ENCODE measurements around the gene ERVFRD-1. TPM values are rescaled to one million over a fixed set of nuclear protein-coding genes. Genes with fewer than 3 reads are reported as not detected.

Gene ERVFRD-1
- total RNA-seq, 5 donors from 2014 or later (not counting 1 experiment from before 2014, with no cell fraction given), result 0.10 TPM; not detected in 4

DNA sequence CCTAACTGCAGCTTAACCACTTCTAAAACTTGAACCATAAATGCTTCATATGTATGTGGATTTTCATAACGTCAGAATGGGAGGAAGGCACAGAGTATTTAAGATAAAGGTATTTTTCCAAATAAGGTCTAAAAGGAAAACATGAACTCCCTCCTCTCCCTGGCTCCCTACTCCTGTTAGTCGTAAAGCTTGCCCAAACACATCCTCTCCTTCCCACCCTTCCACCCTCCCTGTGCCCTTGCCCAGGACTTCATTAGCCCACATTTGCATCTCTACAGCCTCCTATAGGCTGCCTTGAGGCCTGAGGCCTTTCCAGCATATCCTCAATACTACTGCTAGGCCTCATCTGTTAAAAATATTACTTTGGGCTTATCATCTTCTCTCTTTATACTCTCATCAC lies 35.0 kb downstream of the ERVFRD-1 start:
- WGBS (ENCODE audit: insufficient coverage), result 100% methylated on average over 1 of the region's 2 CpGs
- H3K36me3 ChIP-seq (ENCODE audit: control insufficient read depth in 2 of 2, extremely low read depth in 1 of 2, insufficient read depth in 1 of 2, low read length in 1 of 2), result no peaks in the 10 kb centered on the region
- H3K9me3 Mint-ChIP-seq, result no peaks in the 10 kb centered on the region
- H3K27me3 ChIP-seq (replicated peaks in 1 of 2; ENCODE audit: control insufficient read depth in 2 of 2, extremely low read depth in 1 of 2, insufficient read depth in 2 of 2, low read length in 1 of 2), result no peaks in the 10 kb centered on the region
- CTCF ChIA-PET, result interaction anchor here (0.7 to 0.8 kb wide), 2 partner anchors 8 kb away, joined by 3 to 4 read pairs; no protein-coding TSS in a partner anchor
- no peak for DNase-seq
- no peaks in the 10 kb centered on the region for H3K4me1 ChIP-seq (ENCODE audit: control insufficient read depth in 1 of 2, extremely low read depth in 1 of 2, insufficient read depth in 2 of 2, low read length in 2 of 2)
- no peak for ATAC-seq (replicated peaks in 1 of 4)
- H3K4me1 Mint-ChIP-seq, result no peaks in the 10 kb centered on the region
- no peaks in the 10 kb centered on the region for H3K9me3 ChIP-seq
- H3K27ac Mint-ChIP-seq, result no peak overlapping the region
- H3K4me3 ChIP-seq (ENCODE audit: control insufficient read depth in 1 of 2, extremely low read depth in 1 of 2, low read length in 1 of 2), result no peak overlapping the region
- no peak overlapping the region for H3K4me3 Mint-ChIP-seq
- H3K27ac ChIP-seq (ENCODE audit: low read length), result no peak overlapping the region
- POLR2A ChIA-PET, result no interaction called here
- peaks cover 0 to 2% of the 10 kb centered on the region in 2 donors for H3K27me3 Mint-ChIP-seq
- H3K36me3 Mint-ChIP-seq, result no peaks in the 10 kb centered on the region

DNA sequence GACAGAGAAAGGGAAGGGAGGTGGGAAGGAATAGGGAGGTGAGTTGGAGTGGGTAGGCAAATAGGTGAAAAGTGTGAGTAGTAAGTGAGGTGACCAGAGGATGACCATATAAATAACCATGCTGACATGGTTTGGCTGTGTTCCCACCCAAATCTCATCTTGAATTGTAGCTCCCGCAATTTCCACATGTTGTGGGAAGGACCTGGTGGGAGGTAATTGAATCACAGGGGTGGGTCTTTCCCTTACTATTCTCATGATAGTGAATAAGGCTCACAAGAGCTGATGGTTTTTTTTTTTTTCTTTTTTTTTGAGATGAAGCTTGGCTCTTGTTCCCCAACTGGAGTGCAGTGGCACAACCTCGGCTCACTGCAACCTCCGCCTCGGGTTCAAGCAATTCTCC lies 39.4 kb downstream of the ERVFRD-1 start:
- Mint-ChIP-seq H3K4me1 (no peaks in the 10 kb centered on the region), H3K9me3 (no peaks in the 10 kb centered on the region), H3K4me3 (no peak overlapping the region), H3K27me3 (no peaks in the 10 kb centered on the region), H3K36me3 (no peaks in the 10 kb centered on the region), H3K27ac (no peak overlapping the region)
- no peaks in the 10 kb centered on the region for H3K4me1 ChIP-seq (ENCODE audit: control insufficient read depth in 1 of 2, extremely low read depth in 1 of 2, insufficient read depth in 2 of 2, low read length in 2 of 2)
- no peaks in the 10 kb centered on the region for H3K9me3 ChIP-seq
- ATAC-seq (replicated peaks in 1 of 4) (no peak), DNase-seq (no peak)
- no peak overlapping the region for H3K4me3 ChIP-seq (ENCODE audit: control insufficient read depth in 1 of 2, extremely low read depth in 1 of 2, low read length in 1 of 2)
- WGBS (ENCODE audit: insufficient coverage), result 70% methylated on average over 2 of the region's 4 CpGs
- ChIA-PET POLR2A (no interaction called here), CTCF (no interaction called here)
- no peaks in the 10 kb centered on the region for H3K36me3 ChIP-seq (ENCODE audit: control insufficient read depth in 2 of 2, extremely low read depth in 1 of 2, insufficient read depth in 1 of 2, low read length in 1 of 2)
- H3K27ac ChIP-seq (ENCODE audit: low read length), result no peak overlapping the region
- peaks cover 0 to 2% of the 10 kb centered on the region in 2 experiments for H3K27me3 ChIP-seq (replicated peaks in 1 of 2; ENCODE audit: control insufficient read depth in 2 of 2, extremely low read depth in 1 of 2, insufficient read depth in 2 of 2, low read length in 1 of 2)

DNA sequence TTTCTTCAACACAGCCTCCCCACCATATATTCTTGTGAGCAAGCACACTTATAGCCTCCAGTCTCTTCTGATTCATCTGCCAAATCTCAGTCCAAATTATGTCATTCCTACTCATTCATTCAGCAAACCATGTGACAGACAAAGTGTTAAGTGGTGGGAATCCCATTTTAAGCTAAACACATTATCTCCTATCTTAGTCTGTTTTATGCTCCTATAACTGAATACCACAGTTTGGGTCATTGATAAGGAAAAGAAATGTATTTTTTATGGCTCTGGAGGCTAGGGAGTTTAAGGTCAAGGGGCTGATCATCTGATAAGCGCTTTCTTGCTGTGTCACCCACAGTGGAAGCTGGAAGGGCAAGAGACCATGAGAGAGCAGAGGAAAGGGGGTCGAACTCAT lies 41.8 kb downstream of the ERVFRD-1 start:
- CTCF ChIA-PET, result interaction anchor here in 1 of 2 donors (1.1 kb wide), 1 partner anchor 44 kb away, joined by 5 read pairs; no protein-coding TSS in a partner anchor

DNA sequence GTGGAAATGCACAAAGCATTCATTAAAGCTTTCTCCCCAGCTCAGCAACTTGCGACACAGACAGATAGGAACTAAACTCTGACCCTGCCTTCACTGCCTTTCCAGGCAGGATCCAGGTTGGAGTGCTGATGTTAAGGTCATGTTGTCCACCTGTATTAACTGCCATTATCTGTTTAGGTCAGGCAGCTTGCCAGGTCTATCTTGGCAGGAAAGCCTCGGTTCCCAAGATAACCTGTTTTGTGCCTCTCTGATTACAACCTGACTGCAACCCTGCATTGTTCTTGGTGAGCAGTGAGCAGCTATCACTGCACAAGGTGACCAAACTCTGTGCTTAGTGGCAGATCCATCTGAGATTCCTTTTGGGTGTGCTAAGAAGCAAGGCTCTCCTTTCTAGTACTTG lies 44.2 kb downstream of the ERVFRD-1 start:
- no peaks in the 10 kb centered on the region for H3K36me3 ChIP-seq (ENCODE audit: control insufficient read depth in 2 of 2, extremely low read depth in 1 of 2, insufficient read depth in 1 of 2, low read length in 1 of 2)

More for the DNA sequence above, 41.8 kb downstream of the ERVFRD-1 start:
- Mint-ChIP-seq H3K27me3 (no peaks in the 10 kb centered on the region), H3K9me3 (no peaks in the 10 kb centered on the region), H3K4me1 (no peaks in the 10 kb centered on the region), H3K4me3 (no peak overlapping the region), H3K27ac (no peak overlapping the region), H3K36me3 (no peaks in the 10 kb centered on the region)
- Histone ChIP-seq H3K9me3 (no peaks in the 10 kb centered on the region), H3K27ac (ENCODE audit: low read length) (no peak overlapping the region), H3K36me3 (ENCODE audit: control insufficient read depth in 2 of 2, extremely low read depth in 1 of 2, insufficient read depth in 1 of 2, low read length in 1 of 2) (no peaks in the 10 kb centered on the region), H3K27me3 (replicated peaks in 1 of 2; ENCODE audit: control insufficient read depth in 2 of 2, extremely low read depth in 1 of 2, insufficient read depth in 2 of 2, low read length in 1 of 2) (peaks cover 0 to 2% of the 10 kb centered on the region in 2 experiments), H3K4me3 (ENCODE audit: control insufficient read depth in 1 of 2, extremely low read depth in 1 of 2, low read length in 1 of 2) (no peak overlapping the region), H3K4me1 (ENCODE audit: control insufficient read depth in 1 of 2, extremely low read depth in 1 of 2, insufficient read depth in 2 of 2, low read length in 2 of 2) (no peaks in the 10 kb centered on the region)
- no peak for ATAC-seq (replicated peaks in 1 of 4)
- WGBS (ENCODE audit: insufficient coverage), result no CpG with 5 or more reads among the region's 2 CpGs
- POLR2A ChIA-PET, result no interaction called here
- DNase-seq, result no peak

DNA sequence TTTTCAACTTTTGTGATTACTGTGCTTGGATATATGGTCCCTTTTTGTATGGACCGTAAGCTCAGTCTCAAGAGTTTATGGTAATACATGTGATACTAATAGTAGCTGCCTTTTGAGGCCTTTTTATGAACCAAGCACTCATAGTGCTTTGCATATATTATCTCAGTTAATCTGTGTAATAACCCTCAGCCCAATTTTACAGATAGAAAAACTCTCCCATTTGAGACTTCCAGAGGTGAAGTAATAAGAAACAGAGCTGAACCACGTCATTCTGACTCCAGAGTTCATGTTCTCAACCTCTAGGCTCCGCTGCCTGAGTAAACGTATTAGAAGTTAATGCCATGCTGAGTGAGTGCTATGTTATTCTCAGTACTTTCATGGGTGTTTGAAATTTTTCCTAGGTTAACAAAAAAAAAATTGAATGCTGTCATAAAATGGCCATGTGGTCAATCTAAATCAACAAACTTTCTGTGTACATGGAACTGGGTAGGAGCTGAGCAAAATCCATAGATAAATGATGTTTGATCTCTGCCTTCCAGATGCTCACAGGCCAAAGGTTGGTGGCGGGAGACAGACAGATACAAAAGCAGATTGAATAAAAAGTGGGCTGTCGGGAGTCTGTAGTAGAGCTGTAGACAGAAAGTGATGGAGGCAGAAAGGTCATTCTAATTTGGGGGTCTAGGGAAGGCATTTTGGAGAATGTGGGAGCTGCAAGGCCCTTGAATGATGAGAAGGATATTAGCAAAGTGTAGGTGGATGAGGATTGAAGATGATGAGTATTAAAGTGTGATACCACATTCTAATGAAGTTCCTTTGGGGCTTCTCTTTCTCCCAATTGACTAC lies 44.8 kb downstream of the ERVFRD-1 start:
- POLR2A ChIA-PET, result no interaction called here
- WGBS (ENCODE audit: insufficient coverage), result 100% methylated on average over 3 of the region's 6 CpGs
- CTCF ChIA-PET, result interaction anchor here (0.5 to 1.7 kb wide), 3 partner anchors 11 to 588 kb away, joined by 4 to 8 read pairs (median 5); no protein-coding TSS in a partner anchor

More for the DNA sequence above, 44.2 kb downstream of the ERVFRD-1 start:
- no peak for ATAC-seq (replicated peaks in 1 of 4)
- ChIA-PET CTCF (interaction anchor here (0.5 to 1.7 kb wide), 3 partner anchors 11 to 221 kb away, joined by 3 to 8 read pairs (median 5); no protein-coding TSS in a partner anchor), POLR2A (no interaction called here)
- WGBS (ENCODE audit: insufficient coverage), result 36% methylated on average over 1 of the region's 2 CpGs
- Mint-ChIP-seq H3K36me3 (no peaks in the 10 kb centered on the region), H3K4me3 (no peak overlapping the region), H3K4me1 (no peaks in the 10 kb centered on the region), H3K27me3 (peaks cover 0 to 2% of the 10 kb centered on the region in 2 donors), H3K27ac (no peak overlapping the region), H3K9me3 (no peaks in the 10 kb centered on the region)
- Histone ChIP-seq H3K4me1 (ENCODE audit: control insufficient read depth in 1 of 2, extremely low read depth in 1 of 2, insufficient read depth in 2 of 2, low read length in 2 of 2) (no peaks in the 10 kb centered on the region), H3K27me3 (replicated peaks in 1 of 2; ENCODE audit: control insufficient read depth in 2 of 2, extremely low read depth in 1 of 2, insufficient read depth in 2 of 2, low read length in 1 of 2) (peaks cover 2 to 5% of the 10 kb centered on the region in 2 experiments), H3K27ac (ENCODE audit: low read length) (no peak overlapping the region), H3K9me3 (no peaks in the 10 kb centered on the region), H3K4me3 (ENCODE audit: control insufficient read depth in 1 of 2, extremely low read depth in 1 of 2, low read length in 1 of 2) (no peak overlapping the region)
- DNase-seq, result no peak

DNA sequence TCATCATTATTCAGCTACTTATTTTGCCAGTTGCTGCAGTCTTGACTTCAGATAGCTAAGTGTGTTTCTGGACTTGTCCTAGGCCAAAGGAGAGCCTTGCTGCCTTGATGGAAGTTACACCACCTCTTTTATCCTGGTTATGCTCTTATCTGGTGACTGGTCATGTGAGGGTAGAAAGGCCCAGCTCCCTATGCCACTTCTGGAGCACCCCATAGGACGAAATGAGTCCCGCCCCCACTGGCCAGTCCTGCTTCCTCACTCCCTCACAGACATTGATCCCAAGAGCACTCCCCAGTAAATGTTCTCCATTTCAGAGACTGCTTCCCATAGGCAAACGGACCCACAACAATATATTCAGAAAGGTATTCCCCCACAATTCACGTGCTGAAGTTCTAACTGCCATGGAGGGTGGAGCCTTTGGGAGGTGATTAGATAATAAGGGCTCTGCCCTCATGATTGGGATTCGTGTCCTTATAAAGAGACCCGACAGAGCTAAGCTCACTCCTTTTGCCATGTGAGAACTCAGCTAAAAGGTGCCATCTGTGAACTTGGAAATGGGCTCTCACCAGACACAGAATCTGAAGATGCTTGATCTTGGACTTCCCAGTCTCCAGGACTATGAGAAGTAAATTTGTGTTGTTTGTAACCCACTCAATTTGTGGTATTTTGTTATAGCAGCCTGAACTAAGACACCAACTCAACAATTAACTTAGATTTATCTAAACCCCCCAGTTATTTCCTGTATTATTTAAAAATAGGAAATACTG lies 45.9 kb downstream of the ERVFRD-1 start:
- H3K4me3 Mint-ChIP-seq, result no peak overlapping the region
- no peaks in the 10 kb centered on the region for H3K9me3 Mint-ChIP-seq
- Histone ChIP-seq H3K36me3 (ENCODE audit: control insufficient read depth in 2 of 2, extremely low read depth in 1 of 2, insufficient read depth in 1 of 2, low read length in 1 of 2) (no peaks in the 10 kb centered on the region), H3K27me3 (replicated peaks in 1 of 2; ENCODE audit: control insufficient read depth in 2 of 2, extremely low read depth in 1 of 2, insufficient read depth in 2 of 2, low read length in 1 of 2) (peaks cover 2 to 5% of the 10 kb centered on the region in 2 experiments), H3K4me1 (ENCODE audit: control insufficient read depth in 1 of 2, extremely low read depth in 1 of 2, insufficient read depth in 2 of 2, low read length in 2 of 2) (no peaks in the 10 kb centered on the region), H3K27ac (ENCODE audit: low read length) (no peak overlapping the region), H3K9me3 (no peaks in the 10 kb centered on the region), H3K4me3 (ENCODE audit: control insufficient read depth in 1 of 2, extremely low read depth in 1 of 2, low read length in 1 of 2) (no peak overlapping the region)
- ChIA-PET POLR2A (no interaction called here), CTCF (interaction anchor here (0.6 to 1.7 kb wide), 3 partner anchors 10 to 587 kb away, joined by 3 to 8 read pairs (median 4); no protein-coding TSS in a partner anchor)
- DNase-seq (no peak), ATAC-seq (replicated peaks in 1 of 4) (no peak)
- H3K4me1 Mint-ChIP-seq, result no peaks in the 10 kb centered on the region
- H3K36me3 Mint-ChIP-seq, result no peaks in the 10 kb centered on the region
- H3K27ac Mint-ChIP-seq, result no peak overlapping the region
- H3K27me3 Mint-ChIP-seq, result peaks cover 0 to 8% of the 10 kb centered on the region in 2 donors
- 100% methylated on average over 2 of the region's 6 CpGs for WGBS (ENCODE audit: insufficient coverage)

More for the DNA sequence above, 44.8 kb downstream of the ERVFRD-1 start:
- no peaks in the 10 kb centered on the region for H3K4me1 Mint-ChIP-seq
- Histone ChIP-seq H3K9me3 (no peaks in the 10 kb centered on the region), H3K36me3 (ENCODE audit: control insufficient read depth in 2 of 2, extremely low read depth in 1 of 2, insufficient read depth in 1 of 2, low read length in 1 of 2) (no peaks in the 10 kb centered on the region), H3K4me3 (ENCODE audit: control insufficient read depth in 1 of 2, extremely low read depth in 1 of 2, low read length in 1 of 2) (no peak overlapping the region), H3K27ac (ENCODE audit: low read length) (no peak overlapping the region), H3K27me3 (replicated peaks in 1 of 2; ENCODE audit: control insufficient read depth in 2 of 2, extremely low read depth in 1 of 2, insufficient read depth in 2 of 2, low read length in 1 of 2) (peaks cover 2 to 5% of the 10 kb centered on the region in 2 experiments), H3K4me1 (ENCODE audit: control insufficient read depth in 1 of 2, extremely low read depth in 1 of 2, insufficient read depth in 2 of 2, low read length in 2 of 2) (no peaks in the 10 kb centered on the region)
- no peak overlapping the region for H3K27ac Mint-ChIP-seq
- ATAC-seq (replicated peaks in 1 of 4), result no peak
- peaks cover 0 to 3% of the 10 kb centered on the region in 2 donors for H3K27me3 Mint-ChIP-seq
- DNase-seq, result no peak
- no peak overlapping the region for H3K4me3 Mint-ChIP-seq
- H3K36me3 Mint-ChIP-seq, result no peaks in the 10 kb centered on the region
- no peaks in the 10 kb centered on the region for H3K9me3 Mint-ChIP-seq
